CD4-positive, alpha-beta T cell (primary cell): ENCODE results near the gene DCTD. TPM values are rescaled to one million over a fixed set of nuclear protein-coding genes. Genes with fewer than 3 reads are reported as not detected.

Source experiments
- ATAC-seq: fragments of 200-7000 bp; cut with Tn5 transposase; one replicate; pipeline ENCODE4 v1.10.0; 2022; ENCODE audit warnings: mild to moderate bottlenecking; ENCODE audit not compliant: poor library complexity
- CTCF ChIA-PET: fragments of 350-600 bp; sonication (Branson Sonifier 250); formaldehyde crosslinking; loops from one replicate; lab custom pipeline; 2021; ENCODE audit warnings: antibody characterized with exemption, inconsistent platforms; lab: Charles Lee
- POLR2A ChIA-PET: fragments of 350-600 bp; sonication (Branson Sonifier 250); formaldehyde crosslinking; loops from one replicate; lab custom pipeline; 2021; ENCODE audit warnings: antibody characterized with exemption, inconsistent platforms; lab: Charles Lee
- DNase-seq, 14 experiments: peaks; one replicate each; pipeline ENCODE4 v3.0.0-alpha.2; 2013 to 2020; ENCODE audit warnings: mixed read lengths in 2 of 14
- H3K27ac ChIP-seq, 2 donors: one replicate each; pipeline versions ENCODE4 v1.5.1 to v1.7.0; 2013; ENCODE audit warnings: low read length in 2 of 2, low read depth in 1 of 2, mild to moderate bottlenecking in 1 of 2
- H3K27me3 ChIP-seq, 2 experiments: 1 replicate in 1 of 2; 2 replicates in 1 of 2; pipeline versions ENCODE4 v1.6.1 to v1.7.0; 2013; ENCODE audit warnings: low read length in 2 of 2, control low read depth in 1 of 2, mild to moderate bottlenecking in 1 of 2, moderate library complexity in 1 of 2; ENCODE audit not compliant: insufficient read depth in 2 of 2, control insufficient read depth in 1 of 2
- H3K36me3 ChIP-seq: one replicate; pipeline ENCODE4 v1.6.1; 2013; ENCODE audit warnings: low read length, control low read depth; ENCODE audit not compliant: insufficient read depth
- H3K4me1 ChIP-seq: one replicate; pipeline ENCODE4 v1.6.1; 2013; ENCODE audit warnings: low read length, control low read depth; ENCODE audit not compliant: insufficient read depth
- H3K4me3 ChIP-seq: one replicate; pipeline ENCODE4 v1.5.1; 2013; ENCODE audit warnings: mild to moderate bottlenecking, low read length, moderate library complexity
- H3K9me3 ChIP-seq, 2 experiments: 1 replicate in 1 of 2; 2 replicates in 1 of 2; pipeline versions ENCODE4 v1.6.1 to v1.7.0; 2013; ENCODE audit warnings: low read length in 2 of 2, mild to moderate bottlenecking in 2 of 2, control low read depth in 1 of 2, moderate library complexity in 1 of 2; ENCODE audit not compliant: control insufficient read depth in 1 of 2, insufficient read depth in 1 of 2
- H3K27ac Mint-ChIP-seq: one replicate; pipeline ENCODE4 v1.8.0; 2020; ENCODE audit warnings: mixed read lengths
- H3K27me3 Mint-ChIP-seq: one replicate; pipeline ENCODE4 v1.8.0; 2021; ENCODE audit warnings: mixed read lengths
- H3K36me3 Mint-ChIP-seq: one replicate; pipeline ENCODE4 v1.8.0; 2021; ENCODE audit warnings: low read depth, mixed read lengths
- H3K4me1 Mint-ChIP-seq: one replicate; pipeline ENCODE4 v1.8.0; 2021; ENCODE audit warnings: low read depth, mixed read lengths
- H3K4me3 Mint-ChIP-seq: one replicate; pipeline ENCODE4 v1.8.0; 2020; ENCODE audit warnings: mild to moderate bottlenecking, mixed read lengths
- H3K9me3 Mint-ChIP-seq: one replicate; pipeline ENCODE4 v1.8.0; 2020; ENCODE audit warnings: mixed read lengths
- intact Hi-C, 2 experiments: fragments of 100-400 bp; cut with DNase I in 1 of 2; cut with micrococcal nuclease in 1 of 2; formaldehyde crosslinking; loops; one replicate each; pipeline versions ENCODE4 v1.15.1 to v1.9.0; 2023 to 2025; cut with DNase I, micrococcal nuclease
- polyA plus RNA-seq, 2 donors: library from polyadenylated mRNA; unstranded; fragments of 120-200 nt; gene quantifications; one replicate each; pipeline ENCODE4 v1.2.1, GENCODE V29; 2013
- total RNA-seq, 174 experiments: library from RNA in 2 of 174; stranded (reverse) in 2 of 174; gene quantifications; one replicate each; pipeline ENCODE4 v1.2.3 and lab custom pipeline; 2021 to 2026
- TF ChIP-seq, protein P1 (sequence below): fragments of 200-600 bp; IDR thresholded peaks from one replicate; pipeline ENCODE4 v1.8.0; 2022; ENCODE audit warnings: antibody characterized with exemption, mild to moderate bottlenecking

The DCTD gene
- total RNA-seq: 10 to 100 TPM; 49.4 to 54.3 TPM
- 65.5 TPM for polyA plus RNA-seq (2013, experiment 1 of 2)
- 66.7 TPM for polyA plus RNA-seq (2013, experiment 2 of 2)
- total RNA-seq (lab: John Stamatoyannopoulos, UW): 26.7 to 141 (median 54.5) reads per million in 172 experiments

- peaks cover 48% of the 10 kb centered on the region for H3K4me1 Mint-ChIP-seq
These were observed at the start of gene DCTD for GRCh38 chr4:182917182-182918043. Gene DCTD, minus strand, starts transcription at chr4:182917386. Its CDS starts 1,818 bp downstream, at chr4:182915568.

DNA sequence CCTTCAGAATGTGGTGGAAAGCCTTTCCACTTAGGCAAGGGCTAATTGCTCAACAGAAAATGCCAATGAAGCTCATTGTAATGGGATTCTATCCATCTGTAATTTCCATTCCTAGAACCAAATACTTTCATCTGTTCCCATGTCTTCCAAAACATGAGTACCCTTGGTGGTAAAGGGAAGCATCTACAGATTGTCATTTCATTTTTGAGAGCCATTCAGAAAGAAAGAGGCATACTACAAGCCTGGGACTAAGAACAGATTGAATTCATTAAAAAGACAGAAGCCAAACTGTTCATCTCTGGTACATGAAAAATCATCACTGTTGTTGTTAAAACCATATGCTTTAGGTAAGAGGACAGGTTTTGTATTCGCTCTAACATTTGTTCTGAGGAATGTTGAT, 43.6 kb upstream of the DCTD start:
- intact Hi-C loops: no loop called here
- TF ChIP-seq, protein P1, sequence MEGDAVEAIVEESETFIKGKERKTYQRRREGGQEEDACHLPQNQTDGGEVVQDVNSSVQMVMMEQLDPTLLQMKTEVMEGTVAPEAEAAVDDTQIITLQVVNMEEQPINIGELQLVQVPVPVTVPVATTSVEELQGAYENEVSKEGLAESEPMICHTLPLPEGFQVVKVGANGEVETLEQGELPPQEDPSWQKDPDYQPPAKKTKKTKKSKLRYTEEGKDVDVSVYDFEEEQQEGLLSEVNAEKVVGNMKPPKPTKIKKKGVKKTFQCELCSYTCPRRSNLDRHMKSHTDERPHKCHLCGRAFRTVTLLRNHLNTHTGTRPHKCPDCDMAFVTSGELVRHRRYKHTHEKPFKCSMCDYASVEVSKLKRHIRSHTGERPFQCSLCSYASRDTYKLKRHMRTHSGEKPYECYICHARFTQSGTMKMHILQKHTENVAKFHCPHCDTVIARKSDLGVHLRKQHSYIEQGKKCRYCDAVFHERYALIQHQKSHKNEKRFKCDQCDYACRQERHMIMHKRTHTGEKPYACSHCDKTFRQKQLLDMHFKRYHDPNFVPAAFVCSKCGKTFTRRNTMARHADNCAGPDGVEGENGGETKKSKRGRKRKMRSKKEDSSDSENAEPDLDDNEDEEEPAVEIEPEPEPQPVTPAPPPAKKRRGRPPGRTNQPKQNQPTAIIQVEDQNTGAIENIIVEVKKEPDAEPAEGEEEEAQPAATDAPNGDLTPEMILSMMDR: no peak

More at GRCh38 chr4:182917182-182918043, at the start of gene DCTD:
- Mint-ChIP-seq H3K27me3 (no peaks in the 10 kb centered on the region), H3K9me3 (no peaks in the 10 kb centered on the region), H3K4me3 (peak within 1 kb of the TSS; percentile 93), H3K36me3 (peaks cover 33% of the 10 kb centered on the region), H3K27ac (peak within 1 kb of the TSS; percentile 89)
- TF ChIP-seq, protein P1: peak; percentile 42
- ChIA-PET POLR2A (interaction anchor here (0.5 to 2.0 kb wide), 10 partner anchors 8 to 588 kb away, joined by 3 to 14 read pairs (median 4); partner anchors contain the start of genes CDKN2AIP and ING2), CTCF (interaction anchor here (1.0 to 1.2 kb wide), 4 partner anchors 9 to 339 kb away, joined by 3 read pairs; no protein-coding TSS in a partner anchor)
- Histone ChIP-seq H3K9me3 (no peaks in the 10 kb centered on the region), H3K27ac (peak within 1 kb of the TSS; percentile 89 to 96), H3K36me3 (peaks cover 15% of the 10 kb centered on the region), H3K4me1 (peaks cover 42% of the 10 kb centered on the region), H3K4me3 (peak within 1 kb of the TSS; percentile 85), H3K27me3 (no peaks in the 10 kb centered on the region)
- peak; percentile 78 for ATAC-seq
- intact Hi-C loops: loop anchor here (5.0 to 10.0 kb wide), 7 partner anchors 480 to 1907 kb away; partner anchors contain the start of genes ACSL1 (in 1 of the 2), CDKN2AIP (in 1 of the 2) and ING2 (in 1 of the 2)
- peak; percentile 54 to 90 (median 78) for DNase-seq

GRCh38 chr4:182960228-182960627, 43.0 kb upstream of the DCTD start:
- H3K27me3 ChIP-seq: no peaks in the 10 kb centered on the region
- no peak overlapping the region for H3K4me3 ChIP-seq
- no peaks in the 10 kb centered on the region for H3K36me3 ChIP-seq
- CTCF ChIA-PET: no interaction called here
- H3K4me3 Mint-ChIP-seq: no peak overlapping the region
- peaks cover 0 to 3% of the 10 kb centered on the region in 2 experiments for H3K9me3 ChIP-seq
- H3K27ac Mint-ChIP-seq: no peak overlapping the region
- POLR2A ChIA-PET: no interaction called here
- peaks cover 13% of the 10 kb centered on the region for H3K27me3 Mint-ChIP-seq
- H3K4me1 ChIP-seq: no peaks in the 10 kb centered on the region
- no peak overlapping the region for H3K27ac ChIP-seq
- H3K9me3 Mint-ChIP-seq: peaks cover 2% of the 10 kb centered on the region
- no peaks in the 10 kb centered on the region for H3K4me1 Mint-ChIP-seq
- TF ChIP-seq, protein P1: no peak
- DNase-seq: no peak
- ATAC-seq: no peak
- no peaks in the 10 kb centered on the region for H3K36me3 Mint-ChIP-seq
- intact Hi-C loops: no loop called here

More for the DNA sequence above, 43.6 kb upstream of the DCTD start:
- Histone ChIP-seq H3K9me3 (peaks cover 0 to 3% of the 10 kb centered on the region in 2 experiments), H3K36me3 (no peaks in the 10 kb centered on the region), H3K27me3 (no peaks in the 10 kb centered on the region), H3K4me3 (no peak overlapping the region), H3K27ac (no peak overlapping the region), H3K4me1 (no peaks in the 10 kb centered on the region)
- H3K36me3 Mint-ChIP-seq: no peaks in the 10 kb centered on the region
- no peak overlapping the region for H3K27ac Mint-ChIP-seq
- H3K9me3 Mint-ChIP-seq: peaks cover 2% of the 10 kb centered on the region
- peaks cover 17% of the 10 kb centered on the region for H3K27me3 Mint-ChIP-seq
- no peaks in the 10 kb centered on the region for H3K4me1 Mint-ChIP-seq
- CTCF ChIA-PET: no interaction called here
- POLR2A ChIA-PET: no interaction called here
- ATAC-seq (no peak), DNase-seq (no peak)
- H3K4me3 Mint-ChIP-seq: no peak overlapping the region
